BJ (cell line): ENCODE data around the gene COL6A2. TPM values are rescaled to one million over a fixed set of nuclear protein-coding genes. Genes with fewer than 3 reads are reported as not detected.

Experiments used
- CTCF ChIA-PET: fragments of 350-600 bp; formaldehyde crosslinking; extraction: SDS; loops from one replicate; lab custom pipeline; 2021; ENCODE audit warnings: antibody characterized with exemption, inconsistent platforms; lab: Yijun Ruan, JAX
- POLR2A ChIA-PET: fragments of 300-600 bp; sonication (Branson Sonifier 250); formaldehyde crosslinking; extraction: SDS; loops from one replicate; lab custom pipeline; 2021; ENCODE audit warnings: antibody characterized with exemption; lab: Charles Lee
- DNase-seq: peaks from one replicate; pipeline ENCODE4 v3.0.0-alpha.2; 2011; ENCODE audit warnings: low read depth
- H3K27me3 ChIP-seq: 2 replicates; pipeline ENCODE4 v1.6.0; 2011; ENCODE audit warnings: low read length; ENCODE audit not compliant: control insufficient read depth, insufficient read depth
- H3K36me3 ChIP-seq: 2 replicates; pipeline ENCODE4 v1.5.1; 2011; ENCODE audit warnings: low read length; ENCODE audit not compliant: control insufficient read depth, insufficient read depth
- H3K4me3 ChIP-seq: 2 replicates; pipeline ENCODE4 v1.5.1; 2011; ENCODE audit warnings: low read depth, mild to moderate bottlenecking, control low read depth, low read length
- CTCF ChIP-seq: IDR thresholded peaks from 2 replicates; pipeline ENCODE4 v1.5.1; 2011; ENCODE audit warnings: low read depth, mild to moderate bottlenecking, control low read depth, inconsistent platforms, low read length, moderate library complexity; ENCODE audit not compliant: insufficient read depth
- polyA plus RNA-seq: library from polyadenylated mRNA; depleted of rRNA; stranded (reverse); fragments of >200 nt; gene quantifications from 2 replicates; pipeline ENCODE4 v1.2.3, GENCODE V29; 2011

Gene COL6A2
- polyA plus RNA-seq, 1 experiment = 665 TPM

- Histone ChIP-seq H3K4me3 (no peak overlapping the region), H3K27me3 (no peaks in the 10 kb centered on the region), H3K36me3 (no peaks in the 10 kb centered on the region)
- TF ChIP-seq CTCF = no peak
- DNase-seq = no peak
- ChIA-PET POLR2A (no interaction called here), CTCF (interaction anchor here (0.6 kb wide), 1 partner anchor 233 kb away, joined by 6 read pairs; no protein-coding TSS in a partner anchor)
Observed at GRCh38 chr21:46148106-46148505, 50.2 kb downstream of the COL6A2 start.

GRCh38 chr21:46149205-46149901 lies 51.4 kb downstream of the COL6A2 start:
- no peaks in the 10 kb centered on the region for H3K36me3 ChIP-seq
- CTCF ChIA-PET = no interaction called here
- no peak for TF ChIP-seq CTCF
- no peak for DNase-seq
- no peaks in the 10 kb centered on the region for H3K27me3 ChIP-seq
- POLR2A ChIA-PET = no interaction called here
- no peak overlapping the region for H3K4me3 ChIP-seq

GRCh38 chr21:46150073-46150472 lies 52.2 kb downstream of the COL6A2 start:
- H3K36me3 ChIP-seq = no peaks in the 10 kb centered on the region
- ChIA-PET CTCF (no interaction called here), POLR2A (no interaction called here)
- no peak overlapping the region for H3K4me3 ChIP-seq
- no peak for TF ChIP-seq CTCF
- no peaks in the 10 kb centered on the region for H3K27me3 ChIP-seq
- no peak for DNase-seq

- CTCF ChIA-PET = no interaction called here
- Histone ChIP-seq H3K27me3 (no peaks in the 10 kb centered on the region), H3K4me3 (no peak overlapping the region), H3K36me3 (no peaks in the 10 kb centered on the region)
- POLR2A ChIA-PET = no interaction called here
- no peak for TF ChIP-seq CTCF
- no peak for DNase-seq
Observed at GRCh38 chr21:46150491-46151121, 52.7 kb downstream of the COL6A2 start.

- CTCF ChIA-PET = no interaction called here
- Histone ChIP-seq H3K36me3 (no peaks in the 10 kb centered on the region), H3K4me3 (no peak overlapping the region), H3K27me3 (no peaks in the 10 kb centered on the region)
- DNase-seq = no peak
- TF ChIP-seq CTCF = no peak
- POLR2A ChIA-PET = no interaction called here
Observed at GRCh38 chr21:46151261-46151988, 53.5 kb downstream of the COL6A2 start.
